ENCODE results near the gene SCYGR2.
A peak's percentile ranks its signal among the peaks of the same experiment; 100 is the strongest.

The SCYGR2 gene

GRCh38 chr2:227612546-227613271, 14.0 kb downstream of the SCYGR2 start:
- no peak for FAIRE-seq
- no peak for DNase-seq (ENCODE audit: low spot score)

- FAIRE-seq (no peak), DNase-seq (ENCODE audit: low spot score) (no peak)
Measured at GRCh38 chr2:227613272-227613660, 14.6 kb downstream of the SCYGR2 start.

- DNase-seq (ENCODE audit: low spot score) (no peak), FAIRE-seq (no peak)
Measured at GRCh38 chr2:227614246-227614645, 15.6 kb downstream of the SCYGR2 start.

GRCh38 chr2:227614740-227615139, 16.0 kb downstream of the SCYGR2 start, which contains the start of gene SCYGR3:
Gene SCYGR3, minus strand, starts transcription at chr2:227614840. Its CDS starts 0 bp downstream, at chr2:227614840.
- DNase-seq (ENCODE audit: low spot score) = no peak
- FAIRE-seq = no peak

GRCh38 chr2:227615181-227615580, 16.5 kb downstream of the SCYGR2 start:
- no peak for FAIRE-seq
- DNase-seq (ENCODE audit: low spot score) = no peak

GRCh38 chr2:227615906-227616305, 17.2 kb downstream of the SCYGR2 start:
- DNase-seq (ENCODE audit: low spot score) (no peak), FAIRE-seq (no peak)

GRCh38 chr2:227616631-227617030, 17.9 kb downstream of the SCYGR2 start:
- FAIRE-seq (no peak), DNase-seq (ENCODE audit: low spot score) (no peak)

GRCh38 chr2:227617316-227618230, 18.9 kb downstream of the SCYGR2 start, which contains the start of gene SCYGR4:
Gene SCYGR4, plus strand, starts transcription at chr2:227617498. Its CDS starts 0 bp downstream, at chr2:227617498.
- no peak for FAIRE-seq

GRCh38 chr2:227623226-227623625, 24.5 kb downstream of the SCYGR2 start:
- FAIRE-seq = peak; percentile 62
- DNase-seq (ENCODE audit: low spot score) = peak; percentile 46

More at GRCh38 chr2:227617316-227618230, 18.9 kb downstream of the SCYGR2 start, which contains the start of gene SCYGR4:
- no peak for DNase-seq (ENCODE audit: low spot score)

- FAIRE-seq (no peak), DNase-seq (ENCODE audit: low spot score) (no peak)
Measured at GRCh38 chr2:227625420-227625819, 26.7 kb downstream of the SCYGR2 start.

- no peak for DNase-seq (ENCODE audit: low spot score)
- no peak for FAIRE-seq
Measured at GRCh38 chr2:227626580-227627151, 28.0 kb downstream of the SCYGR2 start.

GRCh38 chr2:227627769-227628168, 29.1 kb downstream of the SCYGR2 start:
- DNase-seq (ENCODE audit: low spot score) = no peak
- no peak for FAIRE-seq

GRCh38 chr2:227629435-227629834, 30.7 kb downstream of the SCYGR2 start:
- DNase-seq (ENCODE audit: low spot score) = no peak
- FAIRE-seq = no peak

GRCh38 chr2:227630322-227630721, 31.6 kb downstream of the SCYGR2 start:
- no peak for FAIRE-seq
- DNase-seq (ENCODE audit: low spot score) = no peak

GRCh38 chr2:227632827-227633226, 34.1 kb downstream of the SCYGR2 start:
- no peak for DNase-seq (ENCODE audit: low spot score)
- no peak for FAIRE-seq

- DNase-seq (ENCODE audit: low spot score) (no peak), FAIRE-seq (no peak)
Measured at GRCh38 chr2:227634201-227634600, 35.5 kb downstream of the SCYGR2 start.

GRCh38 chr2:227642656-227643055, 44.0 kb downstream of the SCYGR2 start:
- DNase-seq (ENCODE audit: low spot score) (no peak), FAIRE-seq (no peak)

- FAIRE-seq (no peak), DNase-seq (ENCODE audit: low spot score) (no peak)
Measured at GRCh38 chr2:227643990-227644551, 45.4 kb downstream of the SCYGR2 start.

Measured in RCC 7860 (cell line).